ENCODE results near the gene SEPTIN3. TPM values are rescaled to one million over a fixed set of nuclear protein-coding genes. Genes with fewer than 3 reads are reported as not detected.

Gene SEPTIN3
- total RNA-seq, 1 donor = 0.10 TPM

GRCh38 chr22:42010778-42011177, 41.5 kb downstream of the SEPTIN3 start:
- H3K4me3 ChIP-seq (ENCODE audit: low read length) = no peak overlapping the region
- no peaks in the 10 kb centered on the region for H3K4me1 ChIP-seq (ENCODE audit: insufficient read depth, low read length)
- H3K9me3 ChIP-seq (ENCODE audit: low read depth, low read length) = peaks cover 12% of the 10 kb centered on the region
- H3K27me3 ChIP-seq (ENCODE audit: insufficient read depth, low read length) = peaks cover 3% of the 10 kb centered on the region

GRCh38 chr22:42013385-42013784, 44.1 kb downstream of the SEPTIN3 start:
- peaks cover 3% of the 10 kb centered on the region for H3K27me3 ChIP-seq (ENCODE audit: insufficient read depth, low read length)
- peaks cover 12% of the 10 kb centered on the region for H3K9me3 ChIP-seq (ENCODE audit: low read depth, low read length)
- H3K4me3 ChIP-seq (ENCODE audit: low read length) = no peak overlapping the region
- no peaks in the 10 kb centered on the region for H3K4me1 ChIP-seq (ENCODE audit: insufficient read depth, low read length)

- H3K4me1 ChIP-seq (ENCODE audit: insufficient read depth, low read length) = no peaks in the 10 kb centered on the region
- H3K27me3 ChIP-seq (ENCODE audit: insufficient read depth, low read length) = no peaks in the 10 kb centered on the region
- no peak overlapping the region for H3K4me3 ChIP-seq (ENCODE audit: low read length)
- H3K9me3 ChIP-seq (ENCODE audit: low read depth, low read length) = no peaks in the 10 kb centered on the region
Observed at GRCh38 chr22:42016111-42016510, 46.9 kb downstream of the SEPTIN3 start.

GRCh38 chr22:42018224-42018623, 49.0 kb downstream of the SEPTIN3 start:
- H3K4me3 ChIP-seq (ENCODE audit: low read length) = no peak overlapping the region
- peaks cover 7% of the 10 kb centered on the region for H3K4me1 ChIP-seq (ENCODE audit: insufficient read depth, low read length)
- no peaks in the 10 kb centered on the region for H3K27me3 ChIP-seq (ENCODE audit: insufficient read depth, low read length)
- no peaks in the 10 kb centered on the region for H3K9me3 ChIP-seq (ENCODE audit: low read depth, low read length)

Other genes starting within 250 kb of the SEPTIN3 start
- gene CCDC134, start 168.8 kb upstream of the SEPTIN3 start, total RNA-seq = 13.6 TPM
- gene SREBF2, start 136.3 kb upstream of the SEPTIN3 start, total RNA-seq = 47.9 TPM
- 0.52 TPM for gene SHISA8, start 54.4 kb upstream of the SEPTIN3 start, total RNA-seq
- gene TNFRSF13C, start 42.6 kb upstream of the SEPTIN3 start, total RNA-seq = 15.7 TPM
- 11.9 TPM for gene CENPM, start 22.3 kb upstream of the SEPTIN3 start, total RNA-seq
- gene WBP2NL, start 29.3 kb downstream of the SEPTIN3 start, total RNA-seq = 0.42 TPM
- gene NAGA, start 101.4 kb downstream of the SEPTIN3 start, total RNA-seq = 42.8 TPM
- 0.94 TPM for gene PHETA2, start 104.8 kb downstream of the SEPTIN3 start, total RNA-seq
- 14.9 TPM for gene SMDT1, start 110.3 kb downstream of the SEPTIN3 start, total RNA-seq
- gene NDUFA6, start 121.3 kb downstream of the SEPTIN3 start, total RNA-seq = 49.3 TPM
- gene CYP2D6, start 161.4 kb downstream of the SEPTIN3 start, total RNA-seq = 0.84 TPM